Neutrophil (primary cell): ENCODE results near the gene ADAMTSL1.

Experiments
- H3K27ac ChIP-seq: fragments of 200-600 bp; sonication (generic); 2 replicates; pipeline ENCODE4 v1.5.1; 2016; ENCODE audit warnings: mild to moderate bottlenecking, moderate library complexity
- H3K27me3 ChIP-seq: fragments of 200-600 bp; sonication (generic); 2 replicates; pipeline ENCODE4 v1.6.0; 2016; ENCODE audit warnings: mild to moderate bottlenecking
- H3K36me3 ChIP-seq: fragments of 200-600 bp; sonication (generic); 2 replicates; pipeline ENCODE4 v1.5.1; 2017
- H3K4me1 ChIP-seq, 2 experiments: fragments of 200-600 bp in 1 of 2; sonication (generic) in 1 of 2; 1 replicate in 1 of 2; 2 replicates in 1 of 2; pipeline versions ENCODE4 v1.5.1 to v1.6.1; 2013 to 2016; ENCODE audit warnings: low read depth in 1 of 2, low read length in 1 of 2, mild to moderate bottlenecking in 1 of 2, moderate library complexity in 1 of 2; ENCODE audit not compliant: control insufficient read depth in 1 of 2, insufficient read depth in 1 of 2
- H3K4me3 ChIP-seq, 2 experiments: fragments of 200-600 bp in 1 of 2; sonication (generic) in 1 of 2; 1 replicate in 1 of 2; 2 replicates in 1 of 2; pipeline ENCODE4 v1.5.1; 2013 to 2016; ENCODE audit warnings: low read depth in 1 of 2, low read length in 1 of 2, mild to moderate bottlenecking in 1 of 2, moderate library complexity in 1 of 2
- H3K9me3 ChIP-seq: fragments of 200-600 bp; sonication (generic); 2 replicates; pipeline ENCODE4 v1.5.1; 2016
- CTCF ChIP-seq: fragments of 200-600 bp; sonication (generic); IDR thresholded peaks from 2 replicates; pipeline ENCODE4 v1.5.1; 2016; ENCODE audit warnings: antibody characterized with exemption

The ADAMTSL1 gene

GRCh38 chr9:18610956-18611355, 137.0 kb downstream of the ADAMTSL1 start:
- TF ChIP-seq CTCF = no peak
- no peak overlapping the region for H3K4me3 ChIP-seq
- no peaks in the 10 kb centered on the region for H3K27me3 ChIP-seq
- no peaks in the 10 kb centered on the region for H3K36me3 ChIP-seq
- H3K27ac ChIP-seq = no peak overlapping the region
- H3K9me3 ChIP-seq = no peaks in the 10 kb centered on the region
- no peaks in the 10 kb centered on the region for H3K4me1 ChIP-seq

- H3K27ac ChIP-seq = no peak overlapping the region
These were observed 138.0 kb downstream of the ADAMTSL1 start for GRCh38 chr9:18611971-18612370.

GRCh38 chr9:18614116-18614515, 140.2 kb downstream of the ADAMTSL1 start:
- Histone ChIP-seq H3K4me1 (no peaks in the 10 kb centered on the region), H3K27ac (no peak overlapping the region), H3K36me3 (no peaks in the 10 kb centered on the region), H3K27me3 (no peaks in the 10 kb centered on the region), H3K9me3 (no peaks in the 10 kb centered on the region), H3K4me3 (no peak overlapping the region)
- no peak for TF ChIP-seq CTCF

More at GRCh38 chr9:18611971-18612370, 138.0 kb downstream of the ADAMTSL1 start:
- Histone ChIP-seq H3K4me3 (no peak overlapping the region), H3K27me3 (no peaks in the 10 kb centered on the region), H3K9me3 (no peaks in the 10 kb centered on the region), H3K36me3 (no peaks in the 10 kb centered on the region), H3K4me1 (no peaks in the 10 kb centered on the region)
- TF ChIP-seq CTCF = no peak

GRCh38 chr9:18614651-18615050, 140.7 kb downstream of the ADAMTSL1 start:
- H3K27me3 ChIP-seq = no peaks in the 10 kb centered on the region
- TF ChIP-seq CTCF = no peak
- H3K27ac ChIP-seq = no peak overlapping the region
- no peak overlapping the region for H3K4me3 ChIP-seq
- no peaks in the 10 kb centered on the region for H3K36me3 ChIP-seq
- H3K9me3 ChIP-seq = no peaks in the 10 kb centered on the region
- no peaks in the 10 kb centered on the region for H3K4me1 ChIP-seq

GRCh38 chr9:18616976-18617375, 143.0 kb downstream of the ADAMTSL1 start:
- H3K9me3 ChIP-seq = no peaks in the 10 kb centered on the region
- H3K27me3 ChIP-seq = no peaks in the 10 kb centered on the region
- H3K27ac ChIP-seq = no peak overlapping the region
- H3K4me1 ChIP-seq = no peaks in the 10 kb centered on the region
- H3K4me3 ChIP-seq = no peak overlapping the region
- no peaks in the 10 kb centered on the region for H3K36me3 ChIP-seq
- no peak for TF ChIP-seq CTCF

GRCh38 chr9:18617759-18618158, 143.8 kb downstream of the ADAMTSL1 start:
- Histone ChIP-seq H3K4me1 (no peaks in the 10 kb centered on the region), H3K36me3 (no peaks in the 10 kb centered on the region), H3K27ac (no peak overlapping the region), H3K9me3 (no peaks in the 10 kb centered on the region), H3K27me3 (no peaks in the 10 kb centered on the region), H3K4me3 (no peak overlapping the region)
- TF ChIP-seq CTCF = no peak
